ENCODE results near the gene UPF3A.

Gene UPF3A

DNA sequence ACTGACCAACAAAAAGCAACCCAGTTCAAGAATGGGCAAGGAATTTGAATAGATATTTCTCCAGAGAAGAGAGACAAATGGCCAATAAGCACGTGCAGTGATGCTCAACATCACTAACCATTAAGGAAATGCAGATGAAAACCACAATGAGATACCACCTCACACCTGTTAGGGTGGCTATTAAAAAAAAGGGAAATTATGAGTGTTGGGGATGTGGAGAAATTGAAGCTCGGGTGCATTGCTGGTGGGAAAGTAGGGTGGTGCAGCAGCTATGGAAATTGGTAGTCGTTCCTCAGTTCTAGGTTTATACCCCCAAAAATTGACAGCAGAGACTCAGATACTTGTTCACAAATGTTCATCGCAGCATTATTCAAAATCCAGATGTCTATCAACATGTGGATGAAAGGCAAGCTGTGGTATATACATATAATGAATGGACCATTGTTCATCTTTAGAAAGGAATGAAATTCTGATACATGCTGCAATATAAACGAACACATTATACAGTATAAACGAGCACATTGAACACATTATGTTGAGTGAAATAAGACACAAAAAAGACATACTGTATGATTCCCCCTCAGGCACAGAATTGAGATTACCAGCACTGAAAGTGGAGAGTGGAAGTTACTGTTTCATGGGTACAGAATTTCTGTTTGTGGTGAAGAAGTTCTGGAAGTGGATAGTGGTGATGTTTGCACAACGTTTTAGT, 33.8 kb downstream of the UPF3A start:
- no peaks in the 10 kb centered on the region for H3K36me3 ChIP-seq (replicated peaks)

GRCh38 chr13:114318624-114319023, 37.2 kb downstream of the UPF3A start:
- Histone ChIP-seq H3K4me3 (ENCODE audit: low read depth, low read length) (no peak overlapping the region), H3K36me3 (replicated peaks) (peaks cover 19% of the 10 kb centered on the region), H3K27me3 (replicated peaks) (no peaks in the 10 kb centered on the region), H3K27ac (no peak overlapping the region)
- in situ Hi-C loops (cut with HindIII; ENCODE audit: low pct_ligation_motif_present, low sequenced_read_pairs), result no loop called here
- no peak for DNase-seq
- TF ChIP-seq, protein P1, sequence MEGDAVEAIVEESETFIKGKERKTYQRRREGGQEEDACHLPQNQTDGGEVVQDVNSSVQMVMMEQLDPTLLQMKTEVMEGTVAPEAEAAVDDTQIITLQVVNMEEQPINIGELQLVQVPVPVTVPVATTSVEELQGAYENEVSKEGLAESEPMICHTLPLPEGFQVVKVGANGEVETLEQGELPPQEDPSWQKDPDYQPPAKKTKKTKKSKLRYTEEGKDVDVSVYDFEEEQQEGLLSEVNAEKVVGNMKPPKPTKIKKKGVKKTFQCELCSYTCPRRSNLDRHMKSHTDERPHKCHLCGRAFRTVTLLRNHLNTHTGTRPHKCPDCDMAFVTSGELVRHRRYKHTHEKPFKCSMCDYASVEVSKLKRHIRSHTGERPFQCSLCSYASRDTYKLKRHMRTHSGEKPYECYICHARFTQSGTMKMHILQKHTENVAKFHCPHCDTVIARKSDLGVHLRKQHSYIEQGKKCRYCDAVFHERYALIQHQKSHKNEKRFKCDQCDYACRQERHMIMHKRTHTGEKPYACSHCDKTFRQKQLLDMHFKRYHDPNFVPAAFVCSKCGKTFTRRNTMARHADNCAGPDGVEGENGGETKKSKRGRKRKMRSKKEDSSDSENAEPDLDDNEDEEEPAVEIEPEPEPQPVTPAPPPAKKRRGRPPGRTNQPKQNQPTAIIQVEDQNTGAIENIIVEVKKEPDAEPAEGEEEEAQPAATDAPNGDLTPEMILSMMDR (IDR thresholded peaks at IDR 0.05; ENCODE audit: low read depth, low read length, missing control alignments), result no peak

More for the DNA sequence above, 33.8 kb downstream of the UPF3A start:
- peak overlapping the region; percentile 73 for H3K4me3 ChIP-seq (ENCODE audit: low read depth, low read length)
- no peaks in the 10 kb centered on the region for H3K27me3 ChIP-seq (replicated peaks)
- TF ChIP-seq, protein P1 (IDR thresholded peaks at IDR 0.05; ENCODE audit: low read depth, low read length, missing control alignments), result no peak
- peak overlapping the region; percentile 79 for H3K27ac ChIP-seq
- DNase-seq, result no peak
- in situ Hi-C loops (cut with HindIII; ENCODE audit: low pct_ligation_motif_present, low sequenced_read_pairs), result no loop called here

- DNase-seq, result peak; percentile 53
- H3K36me3 ChIP-seq (replicated peaks), result peaks cover 28% of the 10 kb centered on the region
- H3K27ac ChIP-seq, result peak overlapping the region; percentile 54
- in situ Hi-C loops (cut with HindIII; ENCODE audit: low pct_ligation_motif_present, low sequenced_read_pairs), result no loop called here
- H3K4me3 ChIP-seq (ENCODE audit: low read depth, low read length), result no peak overlapping the region
- no peaks in the 10 kb centered on the region for H3K27me3 ChIP-seq (replicated peaks)
- TF ChIP-seq, protein P1 (IDR thresholded peaks at IDR 0.05; ENCODE audit: low read depth, low read length, missing control alignments), result no peak
These were observed 38.1 kb downstream of the UPF3A start for GRCh38 chr13:114319441-114319913.

GRCh38 chr13:114320065-114320464, 38.7 kb downstream of the UPF3A start:
- Histone ChIP-seq H3K4me3 (ENCODE audit: low read depth, low read length) (no peak overlapping the region), H3K36me3 (replicated peaks) (peaks cover 34% of the 10 kb centered on the region), H3K27ac (peak overlapping the region; percentile 15), H3K27me3 (replicated peaks) (no peaks in the 10 kb centered on the region)
- no peak for DNase-seq
- in situ Hi-C loops (cut with HindIII; ENCODE audit: low pct_ligation_motif_present, low sequenced_read_pairs), result no loop called here
- TF ChIP-seq, protein P1 (IDR thresholded peaks at IDR 0.05; ENCODE audit: low read depth, low read length, missing control alignments), result no peak

DNA sequence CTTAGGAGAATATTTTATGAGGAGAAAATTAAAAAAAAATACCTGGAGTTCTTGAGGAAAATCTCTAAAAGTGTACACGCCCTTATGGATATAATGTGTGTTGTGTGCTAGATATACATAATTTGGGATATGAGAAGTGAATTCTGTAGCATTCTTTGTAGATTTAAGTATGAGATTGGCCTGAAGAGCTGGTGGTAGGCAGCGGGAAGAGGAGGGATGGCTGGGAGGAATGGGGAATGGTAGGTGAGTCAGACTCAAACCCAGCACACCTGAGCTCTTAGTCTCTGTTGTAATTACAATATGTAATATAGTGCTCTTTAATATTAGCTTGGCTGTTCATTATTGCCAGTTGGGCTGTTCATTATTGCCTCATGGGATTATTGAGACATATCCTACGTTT, 39.9 kb downstream of the UPF3A start:
- no peak overlapping the region for H3K4me3 ChIP-seq (ENCODE audit: low read depth, low read length)
- peaks cover 44% of the 10 kb centered on the region for H3K36me3 ChIP-seq (replicated peaks)
- no peaks in the 10 kb centered on the region for H3K27me3 ChIP-seq (replicated peaks)
- TF ChIP-seq, protein P1 (IDR thresholded peaks at IDR 0.05; ENCODE audit: low read depth, low read length, missing control alignments), result no peak
- no peak for DNase-seq
- in situ Hi-C loops (cut with HindIII; ENCODE audit: low pct_ligation_motif_present, low sequenced_read_pairs), result no loop called here
- H3K27ac ChIP-seq, result no peak overlapping the region

GRCh38 chr13:114323349-114323748, 41.9 kb downstream of the UPF3A start:
- TF ChIP-seq, protein P1 (IDR thresholded peaks at IDR 0.05; ENCODE audit: low read depth, low read length, missing control alignments), result no peak
- in situ Hi-C loops (cut with HindIII; ENCODE audit: low pct_ligation_motif_present, low sequenced_read_pairs), result no loop called here

More at GRCh38 chr13:114323349-114323748, 41.9 kb downstream of the UPF3A start:
- peaks cover 44% of the 10 kb centered on the region for H3K36me3 ChIP-seq (replicated peaks)
- no peaks in the 10 kb centered on the region for H3K27me3 ChIP-seq (replicated peaks)
- no peak overlapping the region for H3K4me3 ChIP-seq (ENCODE audit: low read depth, low read length)
- no peak overlapping the region for H3K27ac ChIP-seq
- DNase-seq, result no peak
